ENCODE data around the gene DAP.

Gene DAP

GRCh38 chr5:10779592-10779991 is 18.6 kb upstream of the DAP start:
- TF ChIP-seq CTCF (IDR thresholded peaks at IDR 0.05) = no peak
- Histone ChIP-seq H3K27ac (no peak overlapping the region), H3K4me1 (no peaks in the 10 kb centered on the region), H3K4me3 (no peak overlapping the region), H3K27me3 (no peaks in the 10 kb centered on the region), H3K9me3 (peaks cover 0 to 8% (median 6%) of the 10 kb centered on the region in 3 donors), H3K36me3 (no peaks in the 10 kb centered on the region)
- DNase-seq = no peak
- intact Hi-C loops (cut with DNase I; ENCODE audit: low total_unique reads) = no loop called here

GRCh38 chr5:10778179-10778910 is 17.3 kb upstream of the DAP start:
- H3K4me3 ChIP-seq = no peak overlapping the region
- peaks cover 0 to 8% (median 6%) of the 10 kb centered on the region in 3 donors for H3K9me3 ChIP-seq
- no peaks in the 10 kb centered on the region for H3K27me3 ChIP-seq
- no peak for DNase-seq
- H3K36me3 ChIP-seq = no peaks in the 10 kb centered on the region
- no peak overlapping the region for H3K27ac ChIP-seq
- intact Hi-C loops (cut with DNase I; ENCODE audit: low total_unique reads) = no loop called here
- no peak for TF ChIP-seq CTCF (IDR thresholded peaks at IDR 0.05)
- no peaks in the 10 kb centered on the region for H3K4me1 ChIP-seq

- Histone ChIP-seq H3K4me1 (no peaks in the 10 kb centered on the region), H3K27me3 (no peaks in the 10 kb centered on the region), H3K27ac (no peak overlapping the region), H3K9me3 (peaks cover 0 to 8% (median 6%) of the 10 kb centered on the region in 3 donors), H3K4me3 (no peak overlapping the region), H3K36me3 (no peaks in the 10 kb centered on the region)
- intact Hi-C loops (cut with DNase I; ENCODE audit: low total_unique reads) = no loop called here
- TF ChIP-seq CTCF (IDR thresholded peaks at IDR 0.05) = no peak
- DNase-seq = no peak
These were observed 14.6 kb upstream of the DAP start for GRCh38 chr5:10775646-10776045.

- no peaks in the 10 kb centered on the region for H3K36me3 ChIP-seq
- DNase-seq = no peak
- no peak for TF ChIP-seq CTCF (IDR thresholded peaks at IDR 0.05)
- intact Hi-C loops (cut with DNase I; ENCODE audit: low total_unique reads) = no loop called here
- H3K4me3 ChIP-seq = no peak overlapping the region
- H3K27me3 ChIP-seq = no peaks in the 10 kb centered on the region
- H3K4me1 ChIP-seq = no peaks in the 10 kb centered on the region
- no peaks in the 10 kb centered on the region for H3K9me3 ChIP-seq
- no peak overlapping the region for H3K27ac ChIP-seq
These were observed 12.0 kb upstream of the DAP start for GRCh38 chr5:10772901-10773585.

- H3K27me3 ChIP-seq = no peaks in the 10 kb centered on the region
- no peaks in the 10 kb centered on the region for H3K9me3 ChIP-seq
- no peak for TF ChIP-seq CTCF (IDR thresholded peaks at IDR 0.05)
- H3K36me3 ChIP-seq = no peaks in the 10 kb centered on the region
- intact Hi-C loops (cut with DNase I; ENCODE audit: low total_unique reads) = no loop called here
- H3K4me3 ChIP-seq = no peak overlapping the region
- H3K27ac ChIP-seq = no peak overlapping the region
- no peak for DNase-seq
- no peaks in the 10 kb centered on the region for H3K4me1 ChIP-seq
These were observed 7.4 kb upstream of the DAP start for GRCh38 chr5:10768328-10768899.

All from tibial artery (tissue), 4 donors.